ENCODE results near the gene SASH1. TPM values are rescaled to one million over a fixed set of nuclear protein-coding genes. Genes with fewer than 3 reads are reported as not detected.

SASH1 gene
- total RNA-seq, 1 donor from 2014 or later: 112 TPM

DNA sequence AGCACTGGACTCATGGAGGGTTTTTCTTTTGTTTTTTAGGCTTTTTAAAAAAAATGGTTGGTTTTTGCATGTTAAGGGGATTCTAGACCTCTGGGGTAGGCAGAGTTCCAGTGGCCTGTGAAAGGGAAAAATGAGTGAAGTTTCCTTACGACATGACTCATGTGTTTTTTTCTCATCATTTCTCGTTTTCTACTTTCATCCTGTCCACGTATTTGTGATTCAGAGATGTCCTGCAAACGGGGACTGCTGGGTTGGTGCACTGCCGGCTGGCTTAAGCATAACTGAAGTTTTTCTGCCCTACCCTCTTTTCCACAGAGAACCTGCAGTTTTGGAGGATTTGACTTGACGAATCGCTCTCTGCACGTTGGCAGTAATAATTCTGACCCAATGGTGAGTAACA is 182.3 kb downstream of the SASH1 start:
- peak; percentile 75 for DNase-seq

DNA sequence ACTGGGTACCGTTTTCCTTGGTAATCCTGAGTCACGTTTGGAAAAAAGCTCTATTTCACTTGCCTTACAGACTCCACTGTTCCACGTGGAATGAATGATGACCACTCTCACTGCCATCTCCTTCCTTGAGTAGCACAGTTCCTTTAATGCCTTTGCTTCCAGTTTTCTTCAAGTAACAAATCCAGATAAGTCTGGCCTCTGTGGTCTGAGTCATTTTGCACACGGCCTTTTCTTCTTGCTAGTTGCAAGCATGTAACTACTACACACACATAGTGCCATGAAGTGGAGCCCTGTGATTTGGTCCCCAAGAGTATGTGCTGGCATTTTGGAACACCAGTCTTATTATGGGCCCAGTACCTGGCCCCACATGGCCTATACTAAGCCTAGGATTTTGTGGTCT is 182.8 kb downstream of the SASH1 start:
- DNase-seq: peak; percentile 45

DNA sequence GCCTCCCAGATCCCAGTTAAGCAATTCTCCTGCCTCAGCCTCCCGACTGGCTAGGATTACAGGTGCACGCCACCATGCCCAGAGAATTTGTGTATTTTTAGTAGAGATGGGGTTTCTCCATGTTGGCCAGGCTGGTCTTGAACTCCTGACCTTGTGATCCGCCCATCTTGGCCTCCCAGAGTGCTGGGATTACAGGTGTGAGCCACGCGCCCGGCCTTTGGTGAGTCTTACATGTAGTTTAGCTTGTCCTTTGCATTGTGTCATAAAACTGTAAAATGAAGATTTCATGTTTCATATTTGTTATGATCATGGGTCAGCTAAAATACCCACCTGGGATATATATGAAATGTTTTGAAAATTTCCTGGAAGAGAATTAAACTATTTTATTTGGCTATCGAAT is 183.5 kb downstream of the SASH1 start:
- no peak for DNase-seq

DNA sequence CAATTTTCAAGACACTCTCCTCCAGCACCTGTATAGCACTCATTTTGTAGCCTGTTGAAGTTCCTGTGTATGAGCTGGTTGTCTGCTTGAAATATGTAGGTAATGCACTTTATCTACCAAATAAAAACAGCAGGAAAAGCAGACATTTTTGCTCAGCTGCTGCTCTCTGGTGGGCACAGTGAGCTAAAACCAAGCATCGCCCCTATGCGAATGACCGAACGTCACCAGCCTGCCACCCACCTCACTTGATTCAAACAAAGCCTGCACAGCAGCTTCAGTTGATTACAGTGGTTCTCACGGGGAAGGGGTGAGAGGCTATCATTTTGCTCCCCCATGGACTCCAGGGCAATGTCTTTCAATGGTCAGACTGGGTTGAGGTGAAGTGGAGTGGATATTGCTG is 185.7 kb downstream of the SASH1 start:
- DNase-seq: no peak

DNA sequence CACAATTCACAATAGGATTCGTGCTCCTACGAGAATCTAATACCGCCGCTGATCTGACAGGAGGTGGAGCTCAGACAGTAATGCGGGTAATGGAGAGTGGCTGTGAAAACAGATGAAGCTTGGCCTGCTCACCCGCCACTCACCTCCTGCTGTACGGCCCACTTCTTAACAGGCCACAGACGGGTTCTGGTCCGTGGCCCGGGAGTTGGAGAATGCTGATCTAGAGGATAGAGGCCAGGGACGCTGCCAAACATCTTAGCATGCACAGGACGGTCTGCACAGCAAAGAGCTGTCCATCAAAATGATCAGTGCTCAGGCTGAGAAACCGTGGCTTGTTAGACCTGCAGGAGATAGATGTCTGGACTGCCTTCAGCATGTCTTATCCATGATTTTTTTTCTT is 186.4 kb downstream of the SASH1 start:
- no peak for DNase-seq

DNA sequence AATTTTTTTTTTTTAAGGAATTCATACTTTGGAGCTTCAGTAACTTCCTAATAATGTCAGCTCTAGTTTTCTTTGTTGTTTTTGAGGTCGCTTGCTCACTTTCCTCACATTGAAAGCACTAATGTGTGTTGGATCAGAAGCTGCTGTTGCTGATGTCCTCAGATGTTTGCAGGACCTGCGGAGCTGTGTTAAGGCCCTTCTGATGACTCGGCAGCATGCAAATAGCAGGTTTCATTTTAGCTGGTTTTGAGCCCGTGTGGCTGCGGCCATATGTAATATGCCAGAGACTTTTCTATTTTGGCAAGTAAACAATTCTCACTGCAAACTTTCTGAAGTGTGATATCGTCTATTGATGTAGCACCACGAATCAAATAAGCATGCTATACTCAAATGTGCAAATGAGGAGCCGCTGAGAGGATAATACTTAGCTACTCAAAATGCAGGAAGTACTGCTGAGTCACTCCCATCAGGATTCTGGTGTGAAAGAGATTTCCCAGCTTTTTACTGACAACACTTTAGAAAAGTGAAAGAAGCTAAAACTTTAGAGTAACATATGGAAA is 187.8 kb downstream of the SASH1 start:
- peak; percentile 84 for DNase-seq

DNA sequence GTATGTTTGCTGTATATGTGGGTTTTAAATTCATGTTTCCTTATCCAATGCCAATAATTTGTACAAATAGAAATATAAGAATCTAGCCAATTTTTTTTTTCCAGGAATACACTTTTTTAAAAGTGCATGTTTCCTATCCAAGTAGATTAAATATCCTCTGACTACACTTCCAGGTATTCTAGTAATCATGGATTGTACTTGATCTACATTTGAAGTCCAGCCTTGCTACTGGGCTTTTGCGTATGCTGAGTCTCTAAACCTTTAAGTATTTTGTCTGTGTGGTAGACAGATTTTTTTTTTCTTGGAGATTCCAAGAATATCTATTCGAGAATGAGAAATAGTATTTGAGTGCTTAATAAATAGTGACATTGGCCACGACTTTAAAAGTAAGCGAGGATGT is 188.3 kb downstream of the SASH1 start:
- DNase-seq: peak; percentile 57

DNA sequence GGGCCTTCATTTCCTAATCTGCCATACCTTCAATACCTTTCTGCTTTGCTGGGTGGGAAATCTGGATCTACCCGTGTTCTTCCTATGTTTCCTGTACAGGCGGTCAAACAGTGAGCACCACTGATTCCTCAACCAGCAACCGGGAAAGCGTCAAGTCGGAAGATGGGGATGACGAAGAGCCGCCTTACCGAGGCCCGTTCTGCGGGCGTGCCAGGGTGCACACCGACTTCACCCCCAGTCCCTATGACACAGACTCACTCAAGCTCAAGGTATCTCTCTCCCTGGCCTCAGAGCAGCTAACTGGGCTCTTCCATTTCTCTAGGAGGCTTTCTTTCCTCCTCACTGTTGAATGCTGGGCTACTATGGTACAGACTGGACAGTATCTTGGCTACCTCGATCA is 190.1 kb downstream of the SASH1 start:
- DNase-seq: no peak

DNA sequence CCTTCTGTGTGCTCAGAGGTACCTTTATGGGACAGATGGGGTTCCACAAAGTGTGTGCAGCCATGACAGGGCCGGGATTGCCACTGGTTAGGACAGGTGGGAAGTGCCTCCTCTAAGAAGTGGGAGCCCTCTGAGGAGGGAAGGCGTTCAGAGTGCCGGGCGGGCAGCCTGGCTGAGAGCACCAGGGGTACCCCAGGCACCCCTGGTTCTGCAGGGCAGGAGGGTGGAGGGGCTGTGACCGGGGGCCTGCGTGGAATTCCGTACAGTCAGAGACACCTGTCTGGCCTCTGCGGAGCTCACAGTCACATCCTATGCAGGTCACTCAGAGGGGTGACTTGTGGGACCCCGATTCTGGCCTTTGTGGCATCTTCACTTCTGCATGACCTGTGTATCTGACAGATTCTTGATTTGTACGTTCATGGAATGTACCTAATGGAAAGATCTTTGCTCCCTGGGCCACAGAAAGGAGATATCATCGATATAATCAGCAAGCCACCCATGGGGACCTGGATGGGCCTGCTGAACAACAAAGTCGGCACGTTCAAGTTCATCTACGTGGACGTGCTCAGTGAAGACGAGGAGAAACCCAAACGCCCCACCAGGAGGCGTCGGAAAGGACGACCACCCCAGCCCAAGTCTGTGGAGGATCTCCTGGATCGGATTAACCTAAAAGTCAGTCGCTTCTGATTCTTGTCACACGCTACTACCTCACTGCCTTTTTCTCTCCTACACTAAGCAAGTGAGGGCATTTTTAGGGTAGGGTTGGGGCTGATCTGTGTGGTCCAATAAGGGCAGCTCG is 190.9 kb downstream of the SASH1 start:
- DNase-seq: no peak

DNA sequence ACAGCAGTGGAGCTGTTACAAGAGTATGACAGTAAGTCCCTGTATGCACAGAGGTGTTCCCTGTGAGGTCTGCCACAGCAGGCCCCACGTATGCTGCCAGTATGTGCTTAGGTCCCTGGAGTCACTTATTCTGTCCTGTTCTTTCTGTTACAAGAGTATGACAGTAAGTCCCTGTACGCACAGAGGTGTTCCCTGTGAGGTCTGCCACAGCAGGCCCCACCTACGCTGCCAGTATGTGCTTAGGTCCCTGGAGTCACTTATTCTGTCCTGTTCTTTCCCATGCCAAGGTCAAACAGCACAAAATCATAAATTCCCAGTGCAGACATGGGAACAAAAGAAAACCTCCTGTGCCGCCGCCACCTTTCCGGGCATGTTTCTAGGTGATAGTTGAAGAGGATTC is 192.2 kb downstream of the SASH1 start:
- no peak for DNase-seq

DNA sequence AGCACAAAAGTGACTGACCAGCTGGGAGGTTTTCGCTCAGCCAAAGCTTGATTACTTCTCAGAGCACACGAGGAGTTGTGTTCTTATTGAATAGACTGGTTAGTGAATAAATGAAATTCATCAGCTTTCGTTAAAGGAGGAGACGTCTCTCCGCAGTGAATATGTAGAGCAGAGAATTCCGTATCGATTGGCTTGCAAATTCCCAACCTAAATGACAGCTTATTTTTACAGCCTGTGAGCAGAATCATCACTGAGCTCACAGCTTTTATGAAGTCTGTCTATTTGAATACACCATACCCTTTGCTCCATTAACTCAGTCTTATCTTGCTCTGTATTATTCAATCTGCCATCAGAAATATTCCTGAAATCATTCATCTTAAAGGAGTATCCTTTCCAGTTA is 192.7 kb downstream of the SASH1 start:
- DNase-seq: no peak

DNA sequence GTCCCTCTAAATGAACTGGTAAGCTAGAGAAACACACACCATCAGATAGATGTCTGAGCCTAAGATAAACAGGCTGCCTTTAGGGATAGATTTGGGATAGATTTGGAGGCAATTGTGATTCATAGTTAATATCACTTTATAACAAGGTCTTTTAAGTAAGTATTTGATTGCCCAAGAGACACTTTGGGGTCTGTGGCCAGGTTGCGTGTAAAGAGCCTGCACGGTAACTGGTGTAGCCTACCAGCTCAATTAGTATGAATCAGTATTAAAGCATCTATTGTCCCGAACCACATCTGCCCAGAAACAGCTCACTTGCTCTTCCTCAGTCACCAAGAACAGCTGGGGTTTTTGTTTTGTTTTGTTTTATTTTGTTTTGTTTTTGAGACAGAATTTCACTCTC is 193.3 kb downstream of the SASH1 start:
- DNase-seq: no peak

DNA sequence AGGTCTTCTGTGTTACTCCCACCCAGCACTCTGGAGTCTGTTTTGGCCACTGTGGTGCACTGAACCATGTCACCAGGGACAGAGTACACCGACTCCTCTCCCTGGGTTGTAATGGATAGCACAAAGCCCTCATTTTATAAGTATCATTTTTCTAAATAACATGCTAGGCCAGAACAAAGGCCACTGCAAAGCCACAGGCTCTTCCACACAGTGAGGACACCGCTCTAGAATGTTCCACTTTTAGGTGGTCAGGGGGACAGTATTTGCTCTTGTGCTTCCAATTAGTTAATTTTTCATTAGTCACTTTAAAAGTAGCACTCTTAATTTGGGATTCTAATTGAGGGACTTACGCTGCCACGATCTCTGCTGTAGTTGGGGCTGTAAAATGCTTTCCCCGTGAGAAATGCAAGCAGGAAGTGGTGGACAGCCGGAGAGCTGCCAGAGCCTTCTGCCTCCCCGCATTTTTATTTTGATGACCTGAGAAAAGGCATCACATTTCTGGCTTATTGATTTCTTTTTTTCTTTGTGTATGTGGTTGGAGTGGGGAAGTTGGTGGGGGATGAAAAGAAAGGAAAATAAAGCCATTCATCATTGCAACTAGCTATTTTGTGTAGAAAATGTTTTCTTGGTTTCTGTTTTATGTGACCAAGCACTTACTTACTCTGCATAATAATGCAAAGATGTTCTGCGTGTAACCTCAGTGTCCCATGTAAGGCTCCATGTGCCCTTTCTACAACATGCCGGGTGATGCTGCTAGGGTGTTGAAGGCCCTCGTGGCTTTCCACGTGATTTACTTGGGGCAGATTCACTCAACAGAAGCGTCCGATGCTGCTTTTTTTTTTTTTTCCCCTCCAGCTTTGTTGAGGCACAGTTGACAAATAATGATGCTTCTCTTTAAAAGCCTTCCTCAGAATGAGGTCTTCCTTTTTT is 195.9 kb downstream of the SASH1 start:
- DNase-seq: no peak

DNA sequence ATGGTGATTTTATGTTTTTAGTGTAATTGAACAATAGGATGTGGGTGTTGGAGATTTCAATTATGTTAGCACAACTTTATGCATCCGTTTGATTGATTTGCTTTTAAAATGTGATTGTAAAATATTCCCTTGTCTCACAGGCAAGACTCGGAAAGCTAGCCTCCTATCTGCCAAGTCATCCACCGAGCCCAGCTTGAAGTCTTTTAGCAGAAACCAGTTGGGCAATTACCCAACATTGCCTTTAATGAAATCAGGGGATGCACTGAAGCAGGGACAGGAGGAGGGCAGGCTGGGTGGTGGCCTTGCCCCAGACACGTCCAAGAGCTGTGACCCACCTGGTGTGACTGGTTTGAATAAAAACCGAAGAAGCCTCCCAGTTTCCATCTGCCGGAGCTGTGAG is 200.9 kb downstream of the SASH1 start:
- DNase-seq: no peak

DNA sequence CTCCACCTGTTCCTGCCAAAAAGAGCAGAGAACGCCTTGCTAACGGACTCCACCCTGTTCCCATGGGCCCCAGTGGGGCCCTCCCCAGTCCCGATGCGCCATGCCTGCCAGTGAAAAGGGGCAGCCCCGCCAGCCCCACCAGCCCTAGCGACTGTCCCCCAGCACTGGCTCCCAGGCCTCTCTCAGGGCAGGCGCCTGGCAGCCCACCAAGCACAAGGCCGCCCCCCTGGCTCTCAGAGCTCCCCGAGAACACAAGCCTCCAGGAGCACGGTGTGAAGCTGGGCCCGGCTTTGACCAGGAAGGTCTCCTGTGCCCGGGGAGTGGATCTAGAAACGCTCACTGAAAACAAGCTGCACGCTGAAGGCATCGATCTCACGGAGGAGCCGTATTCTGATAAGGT is 201.8 kb downstream of the SASH1 start:
- DNase-seq: no peak

DNA sequence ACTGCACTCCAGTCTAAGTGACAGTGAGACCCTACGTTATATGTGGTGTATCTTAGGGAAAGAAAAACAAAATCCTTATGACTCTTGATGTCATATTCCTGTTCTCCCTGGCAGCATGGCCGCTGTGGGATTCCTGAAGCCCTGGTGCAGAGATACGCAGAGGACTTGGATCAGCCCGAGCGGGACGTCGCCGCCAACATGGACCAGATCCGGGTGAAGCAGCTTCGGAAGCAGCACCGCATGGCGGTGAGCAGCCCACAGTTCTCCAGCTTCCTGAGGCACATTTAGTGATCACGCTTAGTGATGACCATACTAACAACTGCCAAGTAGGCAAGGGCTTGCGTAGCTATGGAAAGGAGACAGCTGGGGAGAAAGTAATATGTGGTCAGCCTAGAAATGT is 203.3 kb downstream of the SASH1 start:
- no peak for DNase-seq

DNA sequence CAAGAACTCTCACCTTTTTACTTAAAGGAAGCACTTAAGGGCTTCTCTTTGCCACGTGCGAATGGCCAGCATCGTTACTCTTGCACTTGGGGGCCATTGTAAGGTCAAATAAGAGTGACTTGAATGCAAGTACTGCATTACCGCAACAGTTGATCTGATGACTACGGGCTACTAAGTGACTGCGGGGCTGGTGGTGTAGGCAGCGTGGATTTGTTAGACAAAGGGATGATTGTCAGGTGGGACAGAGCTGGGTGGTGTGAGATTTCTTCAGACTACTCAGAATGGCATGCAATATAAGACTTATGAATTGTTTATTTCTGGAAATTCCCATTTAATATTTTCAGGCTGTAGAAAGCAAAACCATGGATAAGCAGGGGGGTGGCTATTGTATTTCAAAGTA is 204.5 kb downstream of the SASH1 start:
- DNase-seq: no peak

DNA sequence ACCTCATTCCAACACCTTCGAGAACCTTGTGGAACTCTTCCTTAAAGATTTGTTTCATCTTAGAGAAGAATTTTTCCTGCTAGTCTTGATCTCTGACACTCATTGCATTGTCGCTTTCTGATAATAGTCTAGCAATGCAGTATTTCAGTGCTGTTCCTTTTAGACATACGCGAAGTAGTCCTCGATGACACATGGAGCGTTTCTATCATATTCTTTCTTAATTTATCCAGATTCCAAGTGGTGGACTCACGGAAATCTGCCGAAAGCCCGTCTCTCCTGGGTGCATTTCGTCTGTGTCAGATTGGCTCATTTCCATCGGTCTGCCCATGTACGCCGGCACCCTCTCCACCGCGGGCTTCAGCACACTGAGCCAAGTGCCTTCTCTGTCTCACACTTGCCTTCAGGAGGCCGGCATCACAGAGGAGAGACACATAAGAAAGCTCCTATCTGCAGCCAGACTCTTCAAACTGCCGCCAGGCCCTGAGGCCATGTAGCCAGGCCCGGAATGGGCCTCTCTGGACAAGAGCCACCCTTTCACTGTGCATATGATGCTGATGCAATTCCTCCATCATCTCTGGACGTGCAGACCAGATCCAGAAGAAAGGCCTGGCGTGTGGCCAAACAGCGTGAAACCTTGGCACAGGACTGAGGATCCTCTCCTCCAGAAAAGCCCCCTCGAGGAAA is 205.6 kb downstream of the SASH1 start:
- no peak for DNase-seq

DNA sequence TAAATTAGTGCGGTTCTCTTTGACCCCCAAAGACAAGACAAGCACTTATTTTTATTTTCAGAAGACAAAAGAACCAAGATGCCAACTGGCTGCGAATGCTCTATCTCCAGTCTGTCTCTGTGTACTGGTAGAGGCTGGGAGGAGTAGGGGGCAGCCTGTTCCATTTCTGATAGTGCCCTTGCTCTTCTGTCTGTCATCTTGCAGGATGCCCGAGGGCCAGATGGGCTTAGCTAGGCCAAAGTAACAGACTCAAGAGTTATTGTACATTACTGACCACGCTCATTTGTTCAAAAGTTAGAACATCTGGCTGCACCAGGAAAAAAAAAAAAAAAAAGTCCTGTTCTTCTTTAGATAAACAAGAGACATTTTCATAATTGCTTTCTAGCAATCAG is 206.1 kb downstream of the SASH1 start:
- DNase-seq: no peak

DNA sequence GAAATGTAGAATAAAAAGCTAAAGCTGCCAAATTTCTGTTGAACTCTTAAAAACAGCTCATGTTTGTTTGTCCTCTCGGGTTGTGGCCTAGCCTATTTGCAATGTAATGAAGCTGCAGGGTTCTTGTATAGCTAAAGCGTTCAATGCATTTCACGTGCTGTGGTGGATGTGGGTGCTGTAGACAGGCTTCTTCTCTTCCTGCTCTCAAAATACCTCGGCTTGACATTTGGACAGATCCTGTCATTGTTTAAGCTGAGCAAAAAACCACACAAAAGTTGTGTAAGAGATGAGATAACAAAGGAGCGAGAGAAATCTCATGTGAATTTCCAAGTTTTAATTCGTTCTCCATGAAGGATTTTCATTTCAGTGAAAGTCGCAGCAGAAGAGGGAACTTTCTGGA is 207.9 kb downstream of the SASH1 start:
- no peak for DNase-seq

DNA sequence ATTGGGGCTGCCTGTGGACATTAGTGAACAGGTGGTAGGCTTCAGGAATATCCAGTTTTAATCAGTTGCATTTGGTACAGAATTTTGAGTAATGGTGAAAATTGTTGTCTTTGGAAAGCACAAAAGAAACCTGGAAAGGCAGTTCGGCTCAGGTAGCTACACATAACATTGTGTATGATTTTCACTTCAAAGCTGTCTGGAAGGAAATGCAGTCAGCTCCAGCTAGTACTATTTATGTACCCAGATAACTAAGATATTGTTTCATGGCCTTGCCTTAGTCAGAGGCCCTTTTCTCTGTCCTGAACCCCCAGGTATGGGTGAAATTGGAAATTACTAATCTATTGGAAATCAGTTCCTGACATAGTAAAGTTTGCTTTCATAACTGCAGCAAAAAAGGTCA is 208.6 kb downstream of the SASH1 start:
- DNase-seq: no peak

DNA sequence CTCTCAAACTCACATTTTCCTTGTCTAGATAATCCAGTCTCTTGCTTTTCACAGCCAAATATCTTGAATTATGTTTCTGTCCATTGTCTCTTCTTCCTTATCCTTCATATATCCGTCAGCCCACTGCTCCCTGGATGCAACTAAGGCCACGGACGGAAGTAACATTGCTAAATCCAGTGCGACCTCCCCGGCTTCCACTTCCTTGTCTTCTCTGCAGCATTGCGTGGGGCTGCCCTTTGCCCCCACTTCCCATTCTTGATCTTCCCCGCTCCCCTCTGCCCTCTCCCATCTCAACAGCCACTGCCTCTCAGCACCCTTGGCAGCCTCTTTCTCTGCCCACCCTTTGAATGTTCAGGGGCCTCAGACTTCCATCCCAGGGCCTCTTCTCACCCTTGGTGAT is 213.8 kb downstream of the SASH1 start:
- DNase-seq: no peak

DNA sequence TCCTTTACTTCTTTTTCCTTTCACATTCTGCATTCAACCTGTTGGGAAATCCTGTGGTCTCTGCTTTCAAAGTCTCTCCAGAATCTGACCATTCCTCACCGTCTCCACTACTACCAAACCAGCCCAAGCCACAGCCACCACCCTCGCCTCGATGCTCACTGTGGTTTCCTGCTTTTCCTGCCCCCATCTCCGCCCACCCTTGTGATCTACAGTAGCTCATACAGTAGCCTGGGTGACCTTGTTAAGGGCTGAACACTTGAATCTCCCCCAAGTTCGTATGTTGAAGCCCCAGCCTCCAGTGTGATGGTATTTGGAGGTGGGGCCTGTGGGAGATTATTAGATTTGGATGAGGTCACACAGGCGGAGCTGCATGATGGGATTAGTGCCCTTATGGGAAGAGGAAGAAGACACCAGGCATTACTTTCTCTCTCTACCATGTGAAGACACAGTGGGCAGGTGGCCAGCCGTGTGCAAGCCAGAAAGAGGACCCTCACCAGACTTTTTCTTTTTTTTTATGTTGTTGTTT is 215.2 kb downstream of the SASH1 start:
- no peak for DNase-seq

All from dermis blood vessel endothelial cell (primary cell).